ENCODE data around the gene RAB7B.

GRCh38 chr1:206050655-206051235, 47.5 kb upstream of the RAB7B start:
- TF ChIP-seq CTCF (IDR thresholded peaks at IDR 0.05 in 4 of 5, conservative IDR thresholded peaks at IDR 0.05 in 1 of 5): no peak
- no peak for TF ChIP-seq POLR2A (IDR thresholded peaks at IDR 0.05)
